DND-41 (cell line): ENCODE data around the gene TRIM63.

ENCODE experiments used
- EZH2 ChIP-seq: IDR thresholded peaks from 3 replicates; pipeline ENCODE4 v1.6.1; 2012; ENCODE audit warnings: borderline replicate concordance, low read depth, mild to moderate bottlenecking, moderate library complexity, low read length, inconsistent platforms; ENCODE audit not compliant: severe bottlenecking
- TF ChIP-seq, protein P1 (sequence below): IDR thresholded peaks from 2 replicates; pipeline ENCODE4 v1.5.1; 2012; ENCODE audit warnings: borderline replicate concordance, low read length, moderate library complexity, mild to moderate bottlenecking; ENCODE audit not compliant: poor library complexity, severe bottlenecking; ENCODE audit errors: extremely low read depth

DNA sequence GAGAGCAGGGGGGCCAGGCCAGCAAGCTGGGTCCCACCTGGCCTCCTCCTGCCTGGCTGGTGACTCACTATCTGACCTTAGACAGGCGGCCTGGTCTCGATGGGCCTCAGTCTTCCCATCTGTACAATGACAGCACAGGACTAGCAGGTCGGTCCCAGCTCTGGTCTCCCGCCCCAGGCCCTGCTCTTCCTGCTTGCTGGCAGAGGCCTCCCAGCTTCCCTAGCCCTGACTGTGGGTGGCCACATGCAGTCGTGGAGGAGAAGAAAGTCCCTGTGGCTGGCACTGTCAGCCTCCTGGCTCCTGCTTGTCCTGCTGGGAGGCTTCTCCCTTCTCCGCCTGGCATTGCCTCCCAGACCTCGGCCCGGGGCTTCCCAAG is 45.0 kb downstream of the TRIM63 start:
- TF ChIP-seq, protein P1, sequence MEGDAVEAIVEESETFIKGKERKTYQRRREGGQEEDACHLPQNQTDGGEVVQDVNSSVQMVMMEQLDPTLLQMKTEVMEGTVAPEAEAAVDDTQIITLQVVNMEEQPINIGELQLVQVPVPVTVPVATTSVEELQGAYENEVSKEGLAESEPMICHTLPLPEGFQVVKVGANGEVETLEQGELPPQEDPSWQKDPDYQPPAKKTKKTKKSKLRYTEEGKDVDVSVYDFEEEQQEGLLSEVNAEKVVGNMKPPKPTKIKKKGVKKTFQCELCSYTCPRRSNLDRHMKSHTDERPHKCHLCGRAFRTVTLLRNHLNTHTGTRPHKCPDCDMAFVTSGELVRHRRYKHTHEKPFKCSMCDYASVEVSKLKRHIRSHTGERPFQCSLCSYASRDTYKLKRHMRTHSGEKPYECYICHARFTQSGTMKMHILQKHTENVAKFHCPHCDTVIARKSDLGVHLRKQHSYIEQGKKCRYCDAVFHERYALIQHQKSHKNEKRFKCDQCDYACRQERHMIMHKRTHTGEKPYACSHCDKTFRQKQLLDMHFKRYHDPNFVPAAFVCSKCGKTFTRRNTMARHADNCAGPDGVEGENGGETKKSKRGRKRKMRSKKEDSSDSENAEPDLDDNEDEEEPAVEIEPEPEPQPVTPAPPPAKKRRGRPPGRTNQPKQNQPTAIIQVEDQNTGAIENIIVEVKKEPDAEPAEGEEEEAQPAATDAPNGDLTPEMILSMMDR, result no peak
- no peak for TF ChIP-seq EZH2
